Measurements from ENCODE around the gene IL7R. TPM values are rescaled to one million over a fixed set of nuclear protein-coding genes. Genes with fewer than 3 reads are reported as not detected.

Gene IL7R
- total RNA-seq, 4 donors from 2014 or later, result 2.8 to 6.3 (median 5.7) TPM

GRCh38 chr5:35828082-35828598 is 28.6 kb upstream of the IL7R start:
- Histone ChIP-seq H3K9me3 (no peaks in the 10 kb centered on the region), H3K27me3 (no peaks in the 10 kb centered on the region), H3K4me1 (no peaks in the 10 kb centered on the region), H3K4me3 (no peak overlapping the region), H3K27ac (no peak overlapping the region), H3K36me3 (no peaks in the 10 kb centered on the region)
- WGBS, 2 donors, result 75 to 80% methylated on average over 4 of the region's 4 CpGs
- DNase-seq (ENCODE audit: low spot score in 2 of 2), result no peak
- TF ChIP-seq POLR2A (IDR thresholded peaks at IDR 0.05), result no peak
- no peak for TF ChIP-seq EP300 (IDR thresholded peaks at IDR 0.05)
- TF ChIP-seq CTCF (IDR thresholded peaks at IDR 0.05), result no peak

DNA sequence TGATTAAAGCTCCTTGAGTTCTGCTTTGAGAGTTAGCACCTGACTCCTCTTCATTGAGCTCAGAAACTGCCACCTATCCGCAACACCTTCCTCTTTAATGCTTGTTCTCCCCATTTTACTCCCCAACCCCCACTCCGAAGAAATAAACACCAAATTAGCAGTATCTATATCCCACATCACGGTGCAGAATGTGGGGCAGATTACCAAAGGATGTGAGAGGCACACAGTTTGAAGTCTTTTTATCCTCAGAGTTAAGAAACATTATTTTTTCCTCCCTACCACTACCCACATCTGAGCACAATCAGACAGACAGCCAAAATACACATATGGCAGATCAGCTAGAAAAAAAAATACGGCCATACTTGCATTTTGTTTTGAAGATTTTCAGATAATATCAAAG is 26.1 kb upstream of the IL7R start:
- no peak overlapping the region for H3K4me3 ChIP-seq
- 73 to 76% methylated on average over 4 of the region's 4 CpGs for WGBS, 2 donors
- H3K9me3 ChIP-seq, result no peaks in the 10 kb centered on the region
- no peak for DNase-seq (ENCODE audit: low spot score in 2 of 2)
- H3K27me3 ChIP-seq, result no peaks in the 10 kb centered on the region
- H3K4me1 ChIP-seq, result no peaks in the 10 kb centered on the region
- TF ChIP-seq CTCF (IDR thresholded peaks at IDR 0.05) (no peak), POLR2A (IDR thresholded peaks at IDR 0.05) (no peak), EP300 (IDR thresholded peaks at IDR 0.05) (no peak)
- no peaks in the 10 kb centered on the region for H3K36me3 ChIP-seq
- no peak overlapping the region for H3K27ac ChIP-seq

- no peak for TF ChIP-seq POLR2A (IDR thresholded peaks at IDR 0.05)
- TF ChIP-seq EP300 (IDR thresholded peaks at IDR 0.05), result no peak
- no peak for TF ChIP-seq CTCF (IDR thresholded peaks at IDR 0.05)
- H3K9me3 ChIP-seq, result no peaks in the 10 kb centered on the region
- H3K27me3 ChIP-seq, result no peaks in the 10 kb centered on the region
- WGBS, 2 donors, result 76 to 84% methylated on average over 2 of the region's 2 CpGs
- no peak overlapping the region for H3K4me3 ChIP-seq
- no peaks in the 10 kb centered on the region for H3K36me3 ChIP-seq
- no peaks in the 10 kb centered on the region for H3K4me1 ChIP-seq
- H3K27ac ChIP-seq, result no peak overlapping the region
- DNase-seq (ENCODE audit: low spot score in 2 of 2), result no peak
Observed at GRCh38 chr5:35832762-35833161, 23.9 kb upstream of the IL7R start.

DNA sequence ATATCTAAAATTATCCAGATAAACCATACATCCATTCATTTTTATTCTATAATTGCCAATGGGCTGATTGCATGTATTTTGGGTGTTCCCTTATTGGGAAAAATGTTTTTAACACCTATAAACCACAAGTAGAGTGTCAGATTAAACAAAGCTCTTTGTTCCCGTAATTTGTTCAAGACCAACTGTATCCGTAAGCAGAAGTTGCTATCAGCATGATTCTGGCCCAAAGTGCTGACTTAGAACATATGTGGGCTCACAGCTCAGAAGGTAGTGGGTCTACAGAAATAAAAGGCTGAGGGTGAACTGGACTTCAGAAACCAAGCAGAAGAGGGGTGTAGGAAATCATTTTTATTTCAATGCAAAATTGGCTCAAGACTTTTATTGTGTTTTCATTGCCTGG is 23.5 kb upstream of the IL7R start:
- Histone ChIP-seq H3K4me1 (no peaks in the 10 kb centered on the region), H3K36me3 (no peaks in the 10 kb centered on the region), H3K9me3 (no peaks in the 10 kb centered on the region), H3K27me3 (no peaks in the 10 kb centered on the region), H3K27ac (no peak overlapping the region), H3K4me3 (no peak overlapping the region)
- WGBS, 2 donors, result 85 to 86% methylated on average over 2 of the region's 2 CpGs
- no peak for DNase-seq (ENCODE audit: low spot score in 2 of 2)
- TF ChIP-seq POLR2A (IDR thresholded peaks at IDR 0.05) (no peak), CTCF (IDR thresholded peaks at IDR 0.05) (no peak), EP300 (IDR thresholded peaks at IDR 0.05) (no peak)

DNA sequence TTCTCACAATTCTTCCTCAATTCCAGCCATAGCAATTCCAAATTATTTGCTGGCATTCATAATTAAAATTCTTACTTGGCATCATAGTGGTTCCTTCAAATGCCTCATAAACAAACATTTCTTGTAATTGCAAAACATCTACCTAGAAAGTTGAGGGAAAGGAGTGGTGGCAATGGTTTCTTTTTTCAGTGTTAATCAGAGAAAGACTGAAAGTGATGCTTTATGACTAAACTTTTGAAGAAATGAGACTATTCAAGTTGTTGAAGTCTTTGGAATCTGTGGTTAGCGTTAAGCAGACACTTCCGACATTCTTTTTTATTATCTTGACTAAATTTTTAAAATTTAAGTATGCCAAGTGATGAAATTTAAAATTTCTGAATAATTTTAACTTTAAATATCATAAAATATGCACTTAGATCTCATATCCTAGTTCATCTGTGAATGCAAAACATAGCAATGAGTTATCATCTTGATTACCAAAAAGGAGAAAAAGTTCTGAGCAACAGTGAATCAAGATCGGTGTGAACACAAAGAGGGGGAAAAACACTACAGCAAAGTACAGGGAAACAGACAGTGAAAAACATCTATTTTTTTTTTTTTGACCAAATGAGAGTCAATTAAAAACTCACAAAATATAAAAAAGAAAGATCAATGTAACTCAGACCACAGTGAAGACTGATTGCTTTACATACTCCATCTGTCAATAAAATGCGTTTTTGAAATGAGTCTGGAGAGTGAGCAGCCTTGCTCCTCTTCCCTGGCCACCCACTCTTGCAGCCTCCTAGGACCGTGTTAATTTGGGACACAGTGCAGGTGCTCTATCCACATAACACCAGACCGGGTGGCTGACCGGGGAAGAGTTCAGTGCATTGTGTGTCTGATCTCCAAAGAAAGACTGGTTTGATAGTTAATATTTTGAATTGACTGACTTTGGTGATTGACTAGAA is 20.6 kb upstream of the IL7R start:
- H3K27me3 ChIP-seq, result no peaks in the 10 kb centered on the region
- no peaks in the 10 kb centered on the region for H3K9me3 ChIP-seq
- no peak for DNase-seq (ENCODE audit: low spot score in 2 of 2)
- H3K4me1 ChIP-seq, result no peaks in the 10 kb centered on the region
- 85 to 88% methylated on average over 7 of the region's 7 CpGs for WGBS, 2 donors
- no peak overlapping the region for H3K4me3 ChIP-seq
- H3K27ac ChIP-seq, result no peak overlapping the region
- H3K36me3 ChIP-seq, result no peaks in the 10 kb centered on the region
- TF ChIP-seq EP300 (IDR thresholded peaks at IDR 0.05) (no peak), CTCF (IDR thresholded peaks at IDR 0.05) (no peak), POLR2A (IDR thresholded peaks at IDR 0.05) (no peak)
